Glutamatergic neuron (in vitro differentiated cells): Measurements from ENCODE around the gene CCDC92. TPM values are rescaled to one million over a fixed set of nuclear protein-coding genes. Genes with fewer than 3 reads are reported as not detected.
"Not testable (repeated sequence)": the region's sequence is repeated elsewhere in the genome, so short reads cannot be mapped to it uniquely, and the experiment has no call there.

ENCODE experiments used
- DNase-seq: peaks from one replicate; pipeline ENCODE4 v3.0.0; 2022
- H3K27ac Mint-ChIP-seq: one replicate; pipeline ENCODE4 v1.8.0; 2020; ENCODE audit warnings: mild to moderate bottlenecking, mixed read lengths, inconsistent platforms; ENCODE audit not compliant: unreplicated experiment
- H3K27me3 Mint-ChIP-seq: one replicate; pipeline ENCODE4 v1.8.0; 2020; ENCODE audit warnings: mild to moderate bottlenecking, moderate library complexity, mixed read lengths, inconsistent platforms; ENCODE audit not compliant: unreplicated experiment
- H3K36me3 Mint-ChIP-seq: one replicate; pipeline ENCODE4 v1.8.0; 2020; ENCODE audit warnings: mild to moderate bottlenecking, mixed read lengths, inconsistent platforms; ENCODE audit not compliant: unreplicated experiment
- H3K4me1 Mint-ChIP-seq: one replicate; pipeline ENCODE4 v1.8.0; 2020; ENCODE audit warnings: mild to moderate bottlenecking, low read depth, mixed read lengths, inconsistent platforms; ENCODE audit not compliant: unreplicated experiment
- H3K4me3 Mint-ChIP-seq: one replicate; pipeline ENCODE4 v1.8.0; 2020; ENCODE audit warnings: mild to moderate bottlenecking, mixed read lengths, inconsistent platforms; ENCODE audit not compliant: unreplicated experiment
- H3K9me3 Mint-ChIP-seq: one replicate; pipeline ENCODE4 v1.8.0; 2020; ENCODE audit warnings: mild to moderate bottlenecking, moderate library complexity, mixed read lengths, inconsistent platforms; ENCODE audit not compliant: unreplicated experiment
- total RNA-seq: library from RNA; stranded (reverse); fragmentation: NEBNext Ultra II Directional; extraction: Animal tissue kit (Norgen Biotek cat#: 25700); gene quantifications from one replicate; pipeline ENCODE4 v1.2.1, GENCODE V29; 2021; ENCODE audit not compliant: unreplicated experiment
- TF ChIP-seq, protein P1 (sequence below): fragments of 200-600 bp; sonication (generic); IDR thresholded peaks from one replicate; pipeline ENCODE4 v1.5.0; 2021; ENCODE audit not compliant: partially characterized antibody, unreplicated experiment

The CCDC92 gene
- total RNA-seq, 1 donor from 2014 or later, result 96.2 TPM

DNA sequence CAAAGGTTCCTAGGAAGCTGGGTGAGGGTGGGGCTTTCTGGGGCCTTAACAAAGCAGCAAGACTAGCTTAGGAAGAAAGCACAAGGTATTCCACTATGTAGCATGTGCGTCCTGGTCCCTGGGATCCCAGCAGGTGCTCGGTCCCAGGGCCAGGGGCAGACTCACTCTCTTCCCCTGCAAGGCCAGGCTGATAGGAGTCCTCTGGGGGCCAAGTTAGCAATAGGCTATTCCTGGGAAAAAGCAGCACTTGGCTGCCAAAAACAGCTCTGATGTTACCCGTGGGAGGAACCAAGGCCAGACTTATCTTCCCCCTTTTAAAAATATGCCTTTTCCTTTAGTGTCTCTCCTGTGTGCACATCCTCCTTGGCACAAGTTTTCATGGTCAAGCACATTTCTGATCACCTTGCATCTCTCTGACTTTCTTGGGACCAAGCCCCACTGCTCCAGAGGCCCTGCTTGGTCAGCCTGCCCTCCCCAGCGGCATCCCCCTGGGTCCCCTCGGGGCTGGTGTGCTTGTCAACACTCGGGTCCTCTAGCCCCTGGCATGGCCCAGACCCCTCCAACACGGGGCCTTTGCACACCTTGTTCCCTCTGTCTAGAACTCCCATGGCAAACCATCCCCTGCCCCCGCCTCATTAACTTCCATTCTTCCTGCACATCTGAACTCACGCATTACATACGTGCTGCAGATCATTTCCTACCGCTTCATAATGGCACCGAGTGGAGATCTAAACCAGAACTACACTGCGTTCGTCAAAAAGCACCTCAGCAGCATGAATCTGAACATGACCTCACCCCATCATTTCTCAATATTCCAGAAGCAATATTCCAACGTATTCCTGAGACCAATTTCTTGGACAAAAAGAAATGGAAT is 21.9 kb downstream of the CCDC92 start:
- H3K4me1 Mint-ChIP-seq, result peaks cover 49% of the 10 kb centered on the region
- H3K4me3 Mint-ChIP-seq, result peak overlapping the region; percentile 81
- peaks cover 14% of the 10 kb centered on the region for H3K9me3 Mint-ChIP-seq
- DNase-seq, result no peak
- peaks cover 11% of the 10 kb centered on the region for H3K36me3 Mint-ChIP-seq
- TF ChIP-seq, protein P1, sequence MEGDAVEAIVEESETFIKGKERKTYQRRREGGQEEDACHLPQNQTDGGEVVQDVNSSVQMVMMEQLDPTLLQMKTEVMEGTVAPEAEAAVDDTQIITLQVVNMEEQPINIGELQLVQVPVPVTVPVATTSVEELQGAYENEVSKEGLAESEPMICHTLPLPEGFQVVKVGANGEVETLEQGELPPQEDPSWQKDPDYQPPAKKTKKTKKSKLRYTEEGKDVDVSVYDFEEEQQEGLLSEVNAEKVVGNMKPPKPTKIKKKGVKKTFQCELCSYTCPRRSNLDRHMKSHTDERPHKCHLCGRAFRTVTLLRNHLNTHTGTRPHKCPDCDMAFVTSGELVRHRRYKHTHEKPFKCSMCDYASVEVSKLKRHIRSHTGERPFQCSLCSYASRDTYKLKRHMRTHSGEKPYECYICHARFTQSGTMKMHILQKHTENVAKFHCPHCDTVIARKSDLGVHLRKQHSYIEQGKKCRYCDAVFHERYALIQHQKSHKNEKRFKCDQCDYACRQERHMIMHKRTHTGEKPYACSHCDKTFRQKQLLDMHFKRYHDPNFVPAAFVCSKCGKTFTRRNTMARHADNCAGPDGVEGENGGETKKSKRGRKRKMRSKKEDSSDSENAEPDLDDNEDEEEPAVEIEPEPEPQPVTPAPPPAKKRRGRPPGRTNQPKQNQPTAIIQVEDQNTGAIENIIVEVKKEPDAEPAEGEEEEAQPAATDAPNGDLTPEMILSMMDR, result no peak
- peaks cover 14% of the 10 kb centered on the region for H3K27me3 Mint-ChIP-seq
- peak overlapping the region; percentile 100 for H3K27ac Mint-ChIP-seq

DNA sequence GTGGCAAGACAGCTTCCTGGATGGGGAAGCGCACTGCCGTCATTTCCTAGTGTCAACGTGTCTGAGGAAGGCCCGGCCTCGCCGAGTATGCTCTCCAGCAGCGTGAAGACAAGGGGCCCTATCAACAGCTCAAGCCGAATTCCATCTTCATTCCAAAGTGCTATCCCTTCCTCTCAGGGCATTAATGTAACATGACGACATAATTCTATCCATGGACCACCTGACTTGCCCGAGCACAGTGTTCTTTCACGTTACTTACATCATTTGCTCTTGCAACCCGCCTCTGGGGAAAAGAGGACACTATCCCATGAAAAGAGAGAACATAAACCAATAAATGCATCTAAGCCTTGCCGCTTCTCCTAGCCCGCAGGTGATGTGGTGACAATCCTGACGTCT is 22.9 kb downstream of the CCDC92 start:
- Mint-ChIP-seq H3K27ac (peak overlapping the region; percentile 100), H3K9me3 (peaks cover 14% of the 10 kb centered on the region), H3K36me3 (peaks cover 13% of the 10 kb centered on the region), H3K4me1 (peaks cover 49% of the 10 kb centered on the region), H3K27me3 (peaks cover 14% of the 10 kb centered on the region), H3K4me3 (peak overlapping the region; percentile 65)
- TF ChIP-seq, protein P1, result no peak
- no peak for DNase-seq

DNA sequence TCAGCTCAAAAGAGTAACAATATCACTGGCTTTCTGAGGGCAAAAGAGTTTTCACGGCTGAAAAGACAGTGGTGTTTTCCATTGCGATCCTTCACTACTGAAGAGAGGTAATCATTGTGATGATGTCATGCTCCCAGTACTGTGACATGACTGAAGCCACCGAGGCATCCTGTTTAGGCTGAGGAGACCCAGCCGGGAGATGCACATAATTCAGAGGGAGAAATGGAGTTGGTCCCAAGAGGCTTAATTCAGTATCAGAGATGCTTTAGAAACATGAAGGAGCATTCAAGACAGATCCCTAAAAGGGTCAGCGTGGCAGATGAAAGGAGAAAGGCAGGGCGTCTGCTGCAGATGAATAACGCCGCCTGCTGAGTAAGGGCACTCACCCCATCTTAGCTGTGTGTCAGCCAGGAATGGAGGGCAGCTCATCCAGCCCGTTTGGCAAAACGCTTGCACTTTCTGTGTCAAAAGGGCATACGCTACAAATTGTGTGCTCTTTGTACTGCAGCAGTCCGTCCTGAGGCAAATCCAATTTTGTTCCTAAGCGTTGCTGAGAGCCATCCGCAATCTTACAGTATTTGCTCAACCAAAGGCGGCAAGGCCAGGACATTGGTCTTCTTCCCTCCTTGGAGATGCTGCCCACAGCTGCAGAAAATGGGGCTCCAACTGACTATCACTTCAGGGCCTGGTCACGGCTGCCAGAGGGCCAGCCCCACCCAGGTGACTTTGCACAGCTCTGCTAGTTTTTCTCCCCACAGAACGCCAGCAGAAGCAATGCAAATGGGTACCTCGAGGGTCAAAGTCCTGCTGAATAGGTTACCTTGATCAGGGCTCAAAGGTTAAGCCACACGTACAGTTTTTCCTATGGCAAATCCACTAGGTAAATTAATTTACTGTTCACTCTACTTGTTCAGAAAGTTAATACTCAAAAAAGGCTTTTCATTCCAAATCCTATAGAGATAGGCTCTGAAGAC is 23.5 kb downstream of the CCDC92 start:
- H3K27me3 Mint-ChIP-seq, result peaks cover 14% of the 10 kb centered on the region
- TF ChIP-seq, protein P1, result no peak
- peak overlapping the region; percentile 100 for H3K27ac Mint-ChIP-seq
- DNase-seq, result peak; percentile 49
- H3K36me3 Mint-ChIP-seq, result peaks cover 13% of the 10 kb centered on the region
- peaks cover 50% of the 10 kb centered on the region for H3K4me1 Mint-ChIP-seq
- peak overlapping the region; percentile 89 for H3K4me3 Mint-ChIP-seq
- peaks cover 14% of the 10 kb centered on the region for H3K9me3 Mint-ChIP-seq

DNA sequence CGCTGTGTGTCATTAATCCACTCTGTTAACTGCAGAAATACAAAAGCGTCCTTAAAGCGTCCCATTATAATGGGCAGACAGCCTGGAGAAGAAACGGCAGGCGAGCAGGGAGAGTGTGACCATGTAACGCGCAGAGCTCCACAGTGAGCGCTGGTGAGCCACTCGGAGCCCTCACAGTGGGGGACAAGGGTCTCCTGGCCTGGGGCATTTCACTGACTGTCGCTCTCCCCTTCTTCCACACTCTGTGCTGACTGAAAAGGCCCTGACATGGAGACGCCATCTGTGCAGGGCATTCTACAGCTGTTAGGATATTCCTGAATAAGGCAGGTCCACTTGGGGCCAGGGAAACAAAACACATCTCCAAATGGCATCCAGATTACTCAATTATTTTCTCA is 24.2 kb downstream of the CCDC92 start:
- peak overlapping the region; percentile 89 for H3K4me3 Mint-ChIP-seq
- peak overlapping the region; percentile 100 for H3K27ac Mint-ChIP-seq
- DNase-seq, result peak; percentile 67
- H3K4me1 Mint-ChIP-seq, result peaks cover 50% of the 10 kb centered on the region
- H3K27me3 Mint-ChIP-seq, result peaks cover 14% of the 10 kb centered on the region
- peaks cover 13% of the 10 kb centered on the region for H3K36me3 Mint-ChIP-seq
- TF ChIP-seq, protein P1, result no peak
- peaks cover 14% of the 10 kb centered on the region for H3K9me3 Mint-ChIP-seq

DNA sequence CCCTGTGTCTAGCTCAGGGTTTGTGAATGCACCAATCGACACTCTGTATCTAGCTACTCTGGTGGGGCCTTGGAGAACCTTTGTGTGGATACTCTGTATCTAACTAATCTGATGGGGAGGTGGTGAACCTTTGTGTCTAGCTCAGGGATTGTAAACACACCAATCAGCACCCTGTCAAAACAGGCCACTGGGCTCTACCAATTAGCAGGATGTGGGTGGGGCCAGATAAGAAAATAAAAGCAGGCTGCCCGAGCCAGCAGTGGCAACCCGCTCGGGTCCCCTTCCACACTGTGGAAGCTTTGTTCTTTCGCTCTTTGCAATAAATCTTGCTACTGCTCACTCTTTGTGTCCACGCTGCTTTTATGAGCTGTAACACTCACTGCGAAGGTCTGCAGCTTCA is 25.1 kb downstream of the CCDC92 start:
- H3K36me3 Mint-ChIP-seq, result peaks cover 18% of the 10 kb centered on the region
- peaks cover 50% of the 10 kb centered on the region for H3K4me1 Mint-ChIP-seq
- DNase-seq, result not testable (repeated sequence)
- H3K9me3 Mint-ChIP-seq, result peaks cover 15% of the 10 kb centered on the region
- H3K4me3 Mint-ChIP-seq, result peak overlapping the region; percentile 67
- peaks cover 15% of the 10 kb centered on the region for H3K27me3 Mint-ChIP-seq
- peak overlapping the region; percentile 100 for H3K27ac Mint-ChIP-seq

DNA sequence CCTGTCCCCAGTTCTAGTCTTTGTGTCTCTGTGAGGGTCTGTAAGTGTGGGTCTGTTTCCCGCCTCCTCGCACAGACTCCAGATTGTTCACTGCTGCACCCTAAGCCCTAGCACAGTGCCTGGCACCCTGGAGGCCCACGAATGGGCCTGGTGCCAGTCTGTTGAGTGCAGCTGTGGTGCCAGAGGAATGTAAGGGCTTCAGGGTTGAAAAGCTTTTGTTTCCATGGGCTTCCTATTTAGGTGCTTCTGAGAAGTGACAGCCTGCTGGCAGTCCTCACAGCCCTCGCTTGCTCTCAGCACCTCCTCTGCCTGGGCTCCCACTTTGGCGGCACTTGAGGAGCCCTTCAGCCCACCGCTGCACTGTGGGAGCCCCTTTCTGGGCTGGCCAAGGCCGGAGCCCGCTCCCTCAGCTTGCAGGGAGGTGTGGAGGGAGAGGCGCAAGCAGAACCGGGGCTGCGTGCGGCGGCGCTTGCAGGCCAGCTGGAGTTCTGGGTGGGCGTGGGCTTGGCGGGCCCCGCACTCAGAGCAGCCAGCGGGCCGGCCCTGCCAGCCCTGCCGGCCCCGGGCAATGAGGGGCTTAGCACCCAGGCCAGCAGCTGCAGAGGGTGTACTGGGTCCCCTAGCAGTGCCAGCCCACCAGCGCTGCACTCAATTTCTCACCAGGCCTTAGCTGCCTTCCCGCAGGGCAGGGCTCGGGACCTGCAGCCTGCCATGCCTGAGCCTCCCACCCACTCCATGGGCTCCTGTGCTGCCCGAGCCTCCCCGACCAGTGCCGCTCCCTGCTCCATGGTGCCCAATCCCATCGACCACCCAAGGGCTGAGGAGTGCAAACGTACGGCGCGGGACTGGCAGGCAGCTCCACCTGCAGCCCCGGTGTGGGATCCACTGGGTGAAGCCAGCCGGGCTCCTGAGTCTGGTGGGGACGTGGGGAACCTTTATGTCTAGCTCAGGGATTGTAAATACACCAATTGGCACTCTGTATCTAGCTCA is 25.8 kb downstream of the CCDC92 start:
- Mint-ChIP-seq H3K36me3 (peaks cover 25% of the 10 kb centered on the region), H3K27me3 (peaks cover 16% of the 10 kb centered on the region), H3K9me3 (peaks cover 16% of the 10 kb centered on the region), H3K4me1 (peaks cover 48% of the 10 kb centered on the region), H3K27ac (peak overlapping the region; percentile 100)
- H3K4me3 Mint-ChIP-seq, DNase-seq: not testable (repeated sequence)
